Brain pericyte (primary cell): ENCODE results near the gene IL1R1.
"Not testable (repeated sequence)": the region's sequence is repeated elsewhere in the genome, so short reads cannot be mapped to it uniquely, and the experiment has no call there.

ENCODE experiments used
- DNase-seq: peaks from one replicate; pipeline ENCODE4 v3.0.0-alpha.2; 2012; ENCODE audit warnings: low read depth, low spot score

IL1R1 gene

DNA sequence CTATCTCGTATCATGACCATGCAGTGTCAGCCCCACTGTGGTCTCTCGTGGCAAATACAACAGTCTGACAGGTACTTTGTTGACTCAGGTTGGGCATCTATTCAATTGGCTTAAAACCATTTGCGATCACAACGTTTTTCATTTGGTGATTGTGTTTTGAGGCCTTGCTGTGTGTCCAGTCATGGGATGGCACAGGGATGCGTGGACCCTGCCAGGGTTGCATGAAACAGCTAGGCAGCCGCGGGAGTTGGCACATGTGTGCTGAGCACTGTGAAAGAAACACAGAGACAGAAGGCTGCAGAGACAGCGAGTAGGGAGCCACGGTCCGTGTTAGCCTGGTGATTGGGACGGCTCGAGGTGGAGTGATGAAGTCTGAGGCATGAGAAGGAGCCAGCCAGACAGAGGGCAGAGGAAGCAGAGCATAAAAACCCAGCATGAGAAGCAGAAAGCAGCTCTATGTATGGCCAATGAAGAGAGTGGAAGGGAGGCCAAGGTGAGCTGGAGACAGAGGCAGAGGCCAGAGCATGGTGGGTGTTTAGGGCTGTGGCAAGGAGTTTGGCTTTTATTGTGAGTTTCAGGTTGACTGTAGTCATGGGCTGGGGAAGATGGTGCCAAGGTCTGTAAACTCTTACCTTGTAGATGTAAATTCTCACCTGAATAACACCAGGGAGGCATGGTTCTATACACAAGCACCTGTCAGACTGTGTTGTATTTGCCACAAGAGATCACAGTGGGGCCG lies 31.8 kb upstream of the IL1R1 start:
- DNase-seq: no peak

DNA sequence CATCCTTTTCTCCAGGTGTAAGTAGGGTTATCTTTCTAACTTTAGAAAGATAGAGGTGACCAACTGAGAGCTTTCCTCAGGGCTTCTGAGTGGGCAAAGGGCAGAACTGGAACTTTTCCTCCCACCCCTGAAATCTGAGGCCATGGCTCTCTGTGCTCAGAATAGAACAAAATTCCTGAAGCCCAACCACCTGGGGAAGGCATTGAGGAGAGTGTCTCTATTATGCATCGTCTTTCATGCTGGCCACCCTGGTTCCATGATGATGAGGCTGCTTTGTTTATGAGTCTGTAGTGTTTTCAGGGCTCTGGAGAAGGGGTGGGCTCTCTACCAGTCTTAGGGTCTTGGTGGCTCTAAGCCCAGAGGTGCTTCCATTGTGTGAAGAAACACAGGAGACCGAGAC lies 30.7 kb upstream of the IL1R1 start:
- no peak for DNase-seq

DNA sequence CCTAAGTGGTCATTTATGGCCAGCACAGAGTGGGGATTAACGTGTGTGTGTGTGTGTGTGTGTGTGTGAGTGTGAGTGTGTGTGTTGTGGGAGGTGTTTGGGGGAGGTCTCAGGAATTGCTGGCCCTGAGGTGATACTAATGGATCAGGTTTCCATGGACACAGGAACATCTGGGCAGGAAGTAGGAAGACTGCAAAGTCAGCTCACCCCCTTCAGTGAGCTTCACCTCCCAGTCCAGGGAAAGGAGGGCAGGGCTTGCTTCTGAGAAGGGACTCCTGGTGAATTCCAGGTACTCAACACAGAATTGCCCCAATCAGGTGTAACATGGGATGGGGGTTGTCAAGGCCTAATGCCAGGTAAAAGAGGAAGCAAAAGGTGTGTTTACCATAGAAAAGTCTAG lies 30.3 kb upstream of the IL1R1 start:
- DNase-seq: no peak

DNA sequence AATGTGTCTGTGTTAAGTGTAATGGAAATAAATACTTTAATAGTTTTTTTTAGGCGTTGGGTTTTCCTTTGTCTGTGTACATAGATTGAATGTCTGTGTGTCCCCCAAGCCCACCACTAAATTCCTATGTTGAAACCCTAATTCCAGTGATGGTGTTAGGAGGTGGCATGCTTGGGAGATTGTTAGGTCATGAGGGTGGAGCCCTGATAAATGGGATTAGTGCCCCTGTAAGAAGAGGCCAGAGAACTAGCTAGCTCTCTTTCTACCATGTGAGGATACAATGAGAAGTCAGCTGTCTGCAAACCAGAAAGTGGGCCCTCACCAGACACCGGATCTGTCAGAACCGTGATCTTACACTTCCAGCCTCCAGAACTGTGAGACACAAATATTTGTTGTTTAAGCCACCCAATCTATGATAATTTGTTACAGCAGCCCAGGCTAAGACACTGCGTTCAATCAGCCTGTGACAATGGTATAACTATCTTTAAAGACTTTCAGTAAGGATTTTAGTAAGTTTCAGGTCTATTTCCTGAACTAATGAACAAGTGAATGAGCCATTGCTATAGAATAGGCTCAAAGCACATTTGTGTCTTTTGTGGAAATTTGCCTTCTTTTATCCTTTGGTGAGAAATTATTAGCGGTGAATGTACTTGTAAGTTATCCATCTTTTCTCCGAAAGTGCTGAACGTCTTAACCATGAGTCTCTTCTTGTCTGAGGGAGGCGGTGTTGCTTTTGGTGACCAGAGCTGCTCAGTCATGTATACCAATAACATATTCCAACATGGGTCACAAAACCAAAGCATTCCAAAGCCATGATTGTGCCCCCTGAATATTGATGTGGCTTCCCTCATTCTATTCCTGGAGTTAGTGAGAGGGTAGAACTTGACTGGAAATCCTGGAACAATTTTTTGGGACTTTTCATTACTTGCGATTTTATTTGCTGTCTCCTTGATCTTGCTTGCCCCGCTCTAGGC lies 29.6 kb upstream of the IL1R1 start:
- DNase-seq: no peak

DNA sequence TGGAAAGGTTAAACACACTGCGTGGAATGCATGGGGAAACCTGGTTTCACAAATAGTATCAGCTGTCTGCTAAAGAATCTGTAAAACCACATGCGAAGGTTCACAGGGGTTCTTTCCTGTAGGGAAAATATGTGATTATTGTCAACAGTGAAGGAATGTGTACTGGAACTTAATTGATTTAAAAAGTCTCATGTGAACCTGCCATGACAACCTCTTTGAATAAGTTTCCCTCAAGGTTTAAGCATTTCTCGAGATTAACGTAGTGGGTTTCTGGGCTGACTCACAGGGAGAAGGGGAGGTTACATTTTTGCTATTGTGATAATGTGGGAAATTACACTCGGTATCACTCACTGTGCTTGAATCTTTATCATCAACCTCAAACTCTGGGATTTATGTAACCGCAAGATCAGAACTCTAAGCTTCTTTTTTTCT lies 28.2 kb upstream of the IL1R1 start:
- DNase-seq: no peak

DNA sequence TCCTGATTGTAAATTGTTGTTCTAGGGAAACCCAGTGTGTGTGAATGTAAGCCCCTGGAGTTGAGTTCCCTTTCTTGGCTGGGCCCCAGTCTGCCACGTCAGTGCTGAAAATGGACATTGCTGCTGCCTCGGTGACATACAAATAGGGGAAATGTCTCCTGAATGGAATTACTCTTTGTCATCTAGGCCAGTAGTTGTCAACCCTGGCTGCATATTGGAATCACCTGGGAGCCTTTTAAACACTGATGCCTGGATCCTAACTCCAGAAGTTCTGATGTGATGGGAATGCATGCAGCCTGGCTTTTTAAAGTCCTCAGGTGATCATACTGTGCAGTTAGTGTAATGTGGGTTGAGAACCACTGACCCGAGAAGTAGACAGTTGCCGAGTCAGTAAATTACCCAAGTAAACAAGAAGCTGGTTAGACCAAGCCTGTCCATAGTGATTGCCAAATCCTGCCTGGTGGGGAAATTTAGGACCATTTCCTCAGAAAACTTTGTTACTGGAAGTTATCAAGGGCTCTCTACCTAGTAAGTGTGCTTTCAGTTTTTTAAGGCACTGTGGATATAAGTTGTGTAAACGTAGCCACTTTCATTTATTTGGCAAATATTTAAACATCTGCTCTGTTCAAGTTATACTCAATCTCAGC lies 27.6 kb upstream of the IL1R1 start:
- DNase-seq: no peak

DNA sequence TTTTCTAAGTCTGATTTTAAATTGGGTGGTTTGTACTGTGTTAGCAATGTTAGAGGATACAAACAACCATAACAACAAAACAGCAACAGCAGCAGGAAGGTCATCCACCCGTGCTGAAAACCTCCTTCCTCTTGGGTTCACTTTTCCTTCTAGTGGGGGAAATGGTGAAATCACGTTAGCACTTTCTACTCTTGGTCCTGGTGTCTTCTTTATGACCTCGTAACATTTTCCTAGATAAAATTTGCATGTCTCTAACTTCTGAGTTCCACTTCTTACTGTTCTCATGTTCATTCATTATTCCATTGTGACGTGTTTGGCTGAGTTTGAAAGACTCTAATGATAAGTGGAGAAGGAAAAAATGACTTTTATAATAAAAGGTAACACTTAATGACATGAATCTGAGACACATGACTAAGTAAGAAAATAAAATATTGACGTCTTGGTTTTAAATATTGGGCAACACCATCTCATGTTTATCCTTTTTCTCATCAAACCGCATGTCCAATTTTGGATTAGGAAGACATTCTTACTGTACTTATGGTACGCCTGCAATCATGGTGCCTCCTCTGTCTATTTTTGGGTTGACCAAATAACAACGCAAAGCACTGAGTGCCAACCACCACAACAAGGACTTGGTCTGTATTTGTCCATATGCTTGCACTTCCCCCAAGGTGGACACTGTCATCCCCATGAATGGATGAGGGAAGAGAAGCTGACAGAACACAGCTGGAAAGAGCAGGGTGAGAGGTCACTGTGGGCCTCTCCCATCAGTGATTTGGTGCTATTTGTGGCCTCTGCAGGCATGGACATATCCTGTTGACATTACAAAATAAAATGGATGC lies 25.7 kb upstream of the IL1R1 start:
- no peak for DNase-seq

DNA sequence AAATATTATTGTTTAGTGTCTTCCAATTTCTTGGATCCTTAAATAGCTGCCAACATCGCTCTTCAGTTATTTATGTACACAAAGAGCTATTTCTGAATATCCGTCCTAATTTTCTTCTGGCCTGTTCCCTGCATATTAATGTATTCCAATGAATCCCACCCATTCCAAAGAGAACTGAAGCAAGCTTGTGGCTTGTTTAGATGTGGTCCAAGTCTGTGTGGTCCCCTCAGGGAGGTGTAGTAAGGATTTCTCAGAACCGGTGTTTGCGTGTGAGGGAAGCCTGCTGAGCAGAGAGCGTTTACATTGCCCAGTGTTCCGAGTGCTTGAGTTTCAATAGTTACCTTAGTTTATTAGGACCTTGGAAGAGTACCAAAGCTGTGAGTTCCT lies 25.1 kb upstream of the IL1R1 start:
- DNase-seq: no peak

DNA sequence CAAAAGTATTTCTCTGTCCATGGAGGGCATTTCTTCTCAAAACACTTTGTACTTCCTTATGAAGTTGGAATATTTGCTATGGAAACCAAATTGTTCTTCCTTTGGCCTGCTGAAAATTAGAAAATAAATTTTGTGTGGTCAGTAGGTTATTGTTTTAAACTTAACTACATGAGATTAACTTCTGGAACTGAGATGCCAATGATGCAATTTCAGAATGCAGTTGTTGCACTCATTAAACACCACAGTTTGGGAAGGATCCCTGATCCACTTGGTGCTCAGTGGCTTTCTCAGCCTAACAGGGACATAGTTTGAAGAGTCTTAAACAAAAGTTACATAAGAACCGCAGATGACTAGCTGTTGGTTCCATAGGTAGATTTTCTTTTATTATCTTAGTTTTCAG lies 23.3 kb upstream of the IL1R1 start:
- no peak for DNase-seq

DNA sequence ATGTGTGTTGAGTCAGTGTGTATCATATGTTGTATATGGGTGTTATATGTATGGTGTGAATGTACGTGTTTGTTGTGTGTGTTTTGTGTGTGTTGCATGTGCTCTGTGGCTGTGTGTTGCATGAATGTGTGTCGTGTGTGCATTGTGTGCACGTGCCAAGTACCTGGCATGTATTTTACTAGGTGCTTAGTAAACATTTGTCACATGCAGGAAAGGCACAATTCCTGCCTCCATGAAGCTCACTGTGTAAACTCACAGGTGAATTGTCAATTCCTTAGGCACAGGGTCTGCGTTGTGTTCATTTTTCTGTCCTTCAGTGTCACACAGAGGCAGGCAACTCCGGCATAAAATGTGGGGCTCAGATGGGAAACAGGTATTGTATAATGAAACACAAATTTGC lies 22.3 kb upstream of the IL1R1 start:
- no peak for DNase-seq

DNA sequence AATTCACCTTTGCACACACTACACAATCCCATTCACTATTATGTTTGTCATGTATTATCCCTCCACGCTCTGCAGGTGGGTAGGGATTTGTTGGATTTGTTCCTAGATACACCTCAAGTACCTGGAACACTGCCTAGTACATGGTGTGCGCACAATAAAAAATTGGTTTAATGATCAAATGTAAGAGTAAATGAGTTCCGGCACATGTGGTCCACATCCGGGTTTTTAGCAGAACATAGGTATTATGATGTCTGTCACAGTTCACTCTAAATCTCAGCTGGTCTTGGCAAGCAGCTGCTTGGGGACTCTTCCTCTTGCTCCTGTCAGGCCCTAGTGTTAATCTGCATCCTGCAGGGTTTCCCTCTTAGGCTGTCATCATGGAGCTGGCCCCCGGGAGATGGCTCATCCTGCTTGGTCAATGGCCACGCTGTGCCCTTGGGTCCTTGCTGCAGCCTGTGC lies 21.8 kb upstream of the IL1R1 start:
- DNase-seq: no peak

DNA sequence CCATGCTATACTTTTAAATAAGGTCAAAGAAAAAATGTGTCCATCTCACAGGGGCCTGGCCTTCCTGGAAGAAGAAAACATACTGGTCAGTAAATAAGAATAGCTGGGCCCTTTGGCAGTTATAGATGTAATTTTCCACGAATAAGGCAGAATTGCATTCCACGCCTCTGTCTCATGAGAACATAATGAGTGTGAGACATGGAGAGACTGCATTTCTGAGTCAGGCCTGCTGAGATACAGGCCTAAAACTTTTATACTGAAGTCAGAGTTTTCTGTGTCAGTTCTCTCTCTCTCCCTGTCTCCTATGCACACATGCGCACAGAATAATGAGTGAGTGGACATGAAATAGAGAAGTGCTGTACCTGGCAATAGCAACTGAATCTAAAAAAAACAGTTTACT lies 20.4 kb upstream of the IL1R1 start:
- no peak for DNase-seq

DNA sequence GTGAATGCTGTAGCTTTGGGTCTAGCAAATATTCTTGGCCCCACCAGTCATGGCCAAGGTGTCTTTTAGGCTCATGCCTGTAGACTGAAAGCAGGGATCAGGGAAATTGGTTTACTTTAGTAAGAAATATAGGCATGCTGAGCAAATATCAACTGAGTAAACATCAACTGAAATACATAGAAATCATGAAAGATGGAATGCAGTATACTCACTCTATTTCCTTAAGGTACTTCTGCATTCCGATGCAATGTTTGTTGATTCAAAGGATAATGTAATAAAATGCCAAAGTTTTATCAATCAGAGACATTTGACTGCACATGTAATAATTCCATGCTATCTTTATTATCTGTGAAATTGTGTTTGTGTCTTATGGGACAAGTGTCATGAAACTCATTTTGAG lies 19.6 kb upstream of the IL1R1 start:
- no peak for DNase-seq

DNA sequence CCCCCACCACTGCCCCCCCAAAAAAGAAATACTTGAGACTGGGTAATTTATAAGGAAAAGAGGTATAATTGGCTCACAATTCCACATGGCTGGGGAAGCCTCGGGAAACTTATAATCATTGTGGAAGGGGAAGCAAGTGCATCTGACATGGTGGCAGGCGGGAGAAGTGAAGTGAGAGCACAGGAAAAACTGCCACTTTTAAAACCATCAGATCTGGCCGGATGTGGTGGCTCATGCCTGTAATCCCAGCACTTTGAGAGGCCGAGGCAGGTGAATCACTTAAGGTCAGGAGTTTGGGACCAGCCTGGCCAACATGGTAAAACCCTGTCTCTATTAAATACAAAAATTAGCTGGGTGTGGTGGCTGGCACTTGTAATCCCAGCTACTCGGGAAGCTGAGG lies 18.1 kb upstream of the IL1R1 start:
- not testable (repeated sequence) for DNase-seq

DNA sequence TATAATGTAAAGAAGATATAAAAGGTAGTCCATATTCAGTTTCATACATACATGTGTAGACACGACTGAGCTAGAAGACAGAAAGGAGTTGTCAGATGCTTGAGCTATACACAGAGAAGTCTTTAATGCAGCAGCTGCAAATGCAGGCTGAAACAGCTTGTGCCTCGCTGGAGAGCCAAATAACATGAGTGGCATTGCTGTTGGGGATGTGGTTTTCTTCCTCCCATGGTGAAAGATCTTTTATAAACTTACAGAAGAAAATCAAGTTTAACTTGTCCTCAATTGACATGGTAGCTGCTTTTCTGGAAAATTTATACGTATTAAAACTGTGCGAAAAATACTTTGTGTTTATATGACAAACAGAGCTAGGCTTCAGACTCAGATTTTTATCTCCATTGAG lies 16.4 kb upstream of the IL1R1 start:
- DNase-seq: no peak

DNA sequence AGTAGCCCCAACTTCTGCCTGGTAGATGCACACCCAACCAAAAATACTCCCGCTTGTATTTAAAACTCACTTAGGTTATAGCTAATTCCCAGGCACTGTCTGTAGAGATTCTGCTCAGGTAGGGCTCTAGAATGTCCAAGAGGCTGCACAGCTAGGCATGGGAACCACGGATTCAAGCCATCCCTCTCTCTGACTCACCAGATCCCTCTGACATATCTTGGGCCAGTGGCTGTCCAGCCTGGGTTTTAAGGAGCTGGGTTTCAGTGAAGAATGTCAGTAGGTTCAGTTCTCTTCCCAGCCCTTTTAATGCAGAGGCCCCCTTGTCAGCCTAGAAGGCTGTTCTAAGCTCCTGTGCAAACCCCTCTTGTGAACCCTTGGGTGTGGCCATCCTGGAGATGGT lies 15.9 kb upstream of the IL1R1 start:
- no peak for DNase-seq

DNA sequence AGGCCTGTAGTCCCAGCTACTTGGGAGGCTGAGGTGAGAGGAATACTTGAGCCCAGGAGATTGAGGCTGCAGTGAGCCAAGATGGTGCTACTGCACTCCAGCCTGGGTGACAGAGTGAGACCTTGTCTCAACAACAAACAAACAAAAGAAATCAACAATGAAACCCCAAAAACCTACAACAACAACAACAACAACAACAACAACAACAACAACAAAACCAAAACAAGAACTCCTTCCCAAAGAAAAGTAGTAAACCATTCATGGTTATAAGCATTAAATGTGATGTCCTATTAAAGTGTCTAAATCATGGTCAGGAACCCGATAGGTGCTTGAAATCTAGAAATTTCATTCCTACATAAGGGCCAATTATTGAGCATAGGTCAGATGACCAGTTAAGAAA lies 13.5 kb upstream of the IL1R1 start:
- DNase-seq: no peak

DNA sequence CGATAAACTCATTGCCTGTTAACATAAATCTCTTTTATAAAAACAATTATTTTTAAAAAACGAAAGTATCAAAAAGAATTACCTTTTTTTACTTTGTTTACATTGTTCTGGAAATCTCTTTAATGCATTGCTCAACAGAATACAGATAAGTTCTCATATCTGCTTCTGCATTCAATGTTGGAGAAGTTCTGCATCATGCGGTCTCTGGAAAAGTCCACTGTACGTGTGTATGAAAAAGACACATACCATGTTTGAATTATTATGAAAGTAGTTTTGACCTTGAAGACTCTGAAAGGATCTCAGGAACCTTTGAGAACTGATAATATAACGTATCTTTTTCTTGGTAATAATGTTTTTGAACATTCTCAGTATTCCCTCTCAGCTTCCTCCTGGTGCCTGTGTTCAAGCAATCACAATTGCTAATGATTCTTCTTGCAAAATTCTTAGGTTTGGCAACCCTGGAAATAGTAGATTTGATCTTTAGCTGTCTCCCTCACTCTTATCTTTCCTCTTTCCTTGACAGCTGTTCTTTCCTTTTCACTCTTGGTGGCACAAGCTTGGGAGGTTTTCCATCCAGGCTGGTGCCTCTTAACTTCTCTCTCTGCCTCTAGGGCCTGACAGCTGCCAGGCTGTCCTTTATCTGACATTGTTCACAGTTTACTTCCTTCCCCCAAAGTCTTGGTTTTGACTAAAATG lies 12.4 kb upstream of the IL1R1 start:
- no peak for DNase-seq

DNA sequence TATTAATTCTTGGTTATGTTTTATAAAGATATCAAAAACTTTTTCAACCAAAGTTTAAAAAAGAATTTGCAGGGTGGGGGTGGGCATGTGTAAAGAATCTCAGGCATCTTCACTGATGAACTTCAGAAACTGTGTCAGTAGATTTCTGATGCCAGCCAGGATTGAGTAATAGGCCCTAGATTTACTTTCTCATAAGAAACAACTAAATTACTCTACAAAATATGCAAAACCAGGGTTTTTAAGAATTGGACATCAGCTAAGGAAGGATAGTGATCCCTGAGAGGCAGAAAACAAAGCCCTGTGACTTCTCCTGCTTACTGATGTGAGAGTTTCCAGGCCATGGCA lies 11.9 kb upstream of the IL1R1 start:
- no peak for DNase-seq

DNA sequence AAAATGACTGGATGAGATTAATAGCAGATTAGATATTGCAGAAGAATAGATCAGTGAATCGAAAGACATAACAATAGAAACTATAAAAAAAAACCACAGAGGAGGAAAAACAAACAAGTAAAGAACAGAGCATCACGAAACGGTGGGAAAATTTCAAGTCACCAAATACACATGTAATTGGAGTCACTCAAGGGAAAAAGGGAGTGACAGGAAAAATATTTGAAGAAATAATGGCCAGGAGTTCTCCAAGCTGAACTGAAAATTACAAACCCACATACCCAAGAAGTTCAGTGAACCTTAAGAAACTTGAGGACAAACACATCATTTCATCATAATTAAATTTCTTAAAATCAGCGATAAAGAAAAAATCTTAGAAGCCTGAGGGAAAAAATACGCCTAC lies 11.0 kb upstream of the IL1R1 start:
- DNase-seq: no peak

DNA sequence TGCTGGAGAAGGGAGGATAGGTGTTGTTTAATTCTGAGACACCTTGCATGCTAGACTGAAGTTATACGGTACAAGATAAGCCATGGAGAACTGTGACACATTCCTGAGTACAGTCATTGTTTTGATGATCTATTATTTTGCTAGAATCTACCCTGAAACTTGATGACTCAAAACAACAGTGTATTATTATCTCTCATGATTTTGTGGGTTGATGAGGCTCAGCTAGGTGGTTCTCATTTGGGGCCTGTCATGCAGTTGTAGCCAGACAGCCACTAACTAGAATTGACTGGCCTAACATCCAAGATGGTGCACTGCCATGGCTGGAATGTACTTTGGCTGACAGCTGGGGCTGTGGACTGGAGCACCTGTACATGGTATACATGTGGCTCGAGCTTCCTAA lies 5.4 kb upstream of the IL1R1 start:
- DNase-seq: no peak
